GM21360 (cell line): Measurements from ENCODE around the gene NME4.
"Not testable (repeated sequence)": the region's sequence is repeated elsewhere in the genome, so short reads cannot be mapped to it uniquely, and the experiment has no call there.

ENCODE experiments used
- ATAC-seq: cut with Tn5 transposase; IDR thresholded peaks from one replicate; pipeline ENCODE4 v1.9.1; 2021; ENCODE audit warnings: mild to moderate bottlenecking, moderate library complexity; ENCODE audit not compliant: unreplicated experiment

Gene NME4

GRCh38 chr16:397135-397661 lies at the start of gene NME4:
Gene NME4, plus strand, starts transcription at chr16:397199. Its CDS starts 24 bp downstream, at chr16:397223.
- no peak for ATAC-seq

GRCh38 chr16:347203-347602 lies 49.8 kb upstream of the NME4 start:
- ATAC-seq = no peak

GRCh38 chr16:348495-348894 lies 48.5 kb upstream of the NME4 start:
- not testable (repeated sequence) for ATAC-seq

- no peak for ATAC-seq
Measured at GRCh38 chr16:349211-349610, 47.8 kb upstream of the NME4 start.

GRCh38 chr16:350203-350602 lies 46.8 kb upstream of the NME4 start:
- no peak for ATAC-seq

DNA sequence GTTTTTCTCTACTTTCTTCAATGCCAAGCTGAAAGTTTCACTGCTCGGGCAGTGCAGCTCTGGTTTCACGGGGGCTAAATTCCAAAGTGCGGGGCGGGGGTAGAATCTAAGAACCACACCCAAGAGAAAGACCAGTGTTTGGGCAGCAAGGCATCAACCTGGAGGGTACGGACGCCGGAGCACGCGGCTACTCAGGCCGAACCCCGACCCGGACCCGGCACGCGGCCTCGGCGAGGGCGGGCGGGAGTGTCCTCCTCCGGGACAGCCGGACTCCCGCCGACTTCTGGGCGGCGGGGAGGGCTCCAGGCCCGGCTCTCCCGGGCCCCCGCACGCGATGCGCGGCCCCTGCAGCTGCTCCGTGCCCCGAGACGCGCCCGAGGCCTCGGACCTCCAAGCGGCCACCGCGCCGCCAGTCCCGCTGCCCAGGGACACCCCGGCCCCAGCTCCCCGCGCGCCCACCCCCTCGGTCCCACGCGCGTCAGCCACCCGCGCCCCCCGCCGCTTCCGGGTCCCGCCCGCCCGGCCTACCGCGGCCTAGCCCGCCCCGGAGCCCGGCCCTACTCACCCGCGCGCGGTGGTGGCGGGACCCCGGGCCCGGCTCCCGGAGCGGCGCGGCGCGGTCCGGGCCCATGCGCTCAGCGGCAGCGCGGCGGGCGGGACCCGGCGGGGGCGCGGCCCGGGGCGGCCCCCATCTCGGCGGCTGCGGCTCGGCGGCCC lies 45.0 kb upstream of the NME4 start:
- ATAC-seq = peak; percentile 35

DNA sequence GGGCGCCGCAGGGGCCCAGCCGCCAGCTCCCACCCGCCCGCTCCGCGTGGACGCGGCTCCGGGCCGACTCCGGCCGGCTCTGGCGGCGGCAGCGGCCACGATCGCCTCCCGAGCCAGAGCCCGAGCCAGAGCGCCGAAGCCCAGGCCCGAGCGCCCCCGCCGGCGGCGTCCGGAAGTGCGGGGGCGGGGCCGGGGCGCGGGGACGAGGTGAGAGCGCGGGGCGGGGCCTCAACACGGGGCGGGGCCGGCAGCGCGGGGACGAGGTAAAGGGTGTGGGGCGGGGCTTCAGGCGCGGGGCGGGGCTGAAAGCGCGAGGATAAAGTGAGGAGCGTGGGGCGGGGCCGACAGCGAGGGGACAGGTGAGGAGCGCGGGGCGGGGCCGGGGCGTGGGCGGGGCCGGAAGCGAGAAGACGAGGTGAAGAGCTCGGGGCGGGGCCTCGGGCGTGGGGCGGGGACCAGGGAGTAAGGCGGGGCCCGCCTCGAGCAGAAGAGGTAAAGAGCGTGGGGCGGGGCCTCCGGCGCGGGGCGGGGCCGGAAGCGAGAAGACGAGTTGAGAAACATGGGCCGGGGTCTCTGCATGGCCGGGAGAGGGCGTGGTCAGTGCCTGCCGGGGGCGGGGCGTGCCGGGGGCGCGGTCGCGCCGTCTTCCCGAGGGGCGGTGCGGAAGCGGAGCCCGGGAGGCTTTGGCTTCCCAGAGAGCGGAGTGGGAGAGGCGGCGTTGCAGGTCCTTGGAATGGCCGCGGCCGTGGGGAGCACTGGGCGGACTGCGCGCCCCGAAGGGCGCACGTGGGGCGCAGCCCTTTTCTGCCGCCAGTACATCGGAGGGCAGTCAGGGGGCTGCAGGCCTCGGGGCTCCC lies 44.2 kb upstream of the NME4 start, which contains the start of gene AXIN1:
TSS of gene AXIN1 (minus strand) at position 177 of the 857 bp plus-strand sequence. CDS start 5,698 bp downstream, outside the sequence.
- ATAC-seq = peak; percentile 69

DNA sequence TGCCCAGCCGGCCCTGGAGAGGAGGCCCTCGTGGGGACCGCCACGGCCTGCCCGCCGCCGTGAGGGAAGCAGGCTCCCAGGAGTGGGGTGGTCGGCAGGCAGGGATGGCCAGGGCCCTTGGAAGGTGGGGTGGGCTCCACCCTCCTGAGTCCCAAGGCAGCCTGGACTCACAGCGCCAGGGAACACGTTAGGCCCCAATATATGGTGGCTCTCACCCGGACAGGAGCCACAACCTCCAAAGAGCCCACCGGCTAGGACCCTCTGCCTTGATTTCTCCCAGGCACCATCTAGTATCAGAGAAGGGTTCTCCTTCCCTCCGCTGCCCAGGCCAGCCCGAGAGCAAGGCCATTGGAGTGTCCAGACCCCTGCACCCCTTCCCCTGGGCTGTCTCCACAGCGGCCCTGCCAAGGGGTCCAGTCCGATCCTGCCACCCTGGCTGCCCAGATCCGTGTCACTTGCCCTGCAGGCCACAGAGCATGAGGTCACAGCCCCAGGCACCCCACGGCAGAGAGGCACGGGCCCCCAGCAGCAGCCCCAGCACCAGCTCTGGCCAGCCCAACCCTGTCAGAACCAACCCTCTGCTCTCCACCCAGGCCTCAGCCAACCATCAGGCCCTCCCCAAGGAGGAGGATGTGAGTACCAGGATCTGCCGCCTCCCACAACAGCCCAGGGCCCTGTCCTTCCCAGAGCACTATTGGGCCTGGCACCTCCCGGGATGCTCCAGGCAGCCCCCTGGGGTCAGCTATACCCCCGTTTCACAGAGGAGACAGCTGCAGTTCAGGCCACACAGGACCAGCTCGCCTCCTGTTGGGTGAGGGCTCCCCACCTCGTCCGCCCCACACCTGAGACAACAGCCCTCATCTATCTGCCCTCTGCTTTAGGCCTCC lies 43.4 kb upstream of the NME4 start:
- ATAC-seq = no peak

DNA sequence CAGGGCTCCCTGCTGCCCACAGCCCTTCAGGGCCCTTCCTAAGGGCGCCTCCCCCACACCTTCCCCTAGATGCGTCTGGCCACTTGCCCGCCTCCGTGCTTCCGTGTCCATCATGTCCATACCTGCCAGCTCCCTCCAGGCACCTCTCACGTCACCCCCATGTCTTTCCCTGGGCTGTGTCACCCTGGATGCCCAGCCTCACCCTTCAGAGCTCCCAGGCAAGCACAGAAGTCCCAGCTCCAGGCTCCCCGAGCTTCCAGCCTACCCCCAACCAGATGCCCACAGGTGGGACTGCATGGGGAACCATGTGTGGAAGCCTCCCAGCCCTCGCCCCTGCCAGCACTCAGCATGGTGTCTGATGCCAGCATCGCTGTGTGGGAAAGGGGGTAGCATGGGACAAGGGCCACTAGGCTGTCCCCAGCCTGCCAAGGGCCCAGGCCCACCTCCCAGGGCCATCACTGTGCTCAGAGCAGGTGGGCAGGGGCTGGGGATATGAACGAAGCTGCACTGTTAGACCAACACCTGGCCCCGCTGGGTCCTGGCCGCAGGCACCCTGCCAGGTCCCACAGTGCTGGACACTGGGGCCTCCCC lies 42.6 kb upstream of the NME4 start:
- ATAC-seq = no peak

GRCh38 chr16:354971-355461 lies 42.0 kb upstream of the NME4 start:
- ATAC-seq = no peak

DNA sequence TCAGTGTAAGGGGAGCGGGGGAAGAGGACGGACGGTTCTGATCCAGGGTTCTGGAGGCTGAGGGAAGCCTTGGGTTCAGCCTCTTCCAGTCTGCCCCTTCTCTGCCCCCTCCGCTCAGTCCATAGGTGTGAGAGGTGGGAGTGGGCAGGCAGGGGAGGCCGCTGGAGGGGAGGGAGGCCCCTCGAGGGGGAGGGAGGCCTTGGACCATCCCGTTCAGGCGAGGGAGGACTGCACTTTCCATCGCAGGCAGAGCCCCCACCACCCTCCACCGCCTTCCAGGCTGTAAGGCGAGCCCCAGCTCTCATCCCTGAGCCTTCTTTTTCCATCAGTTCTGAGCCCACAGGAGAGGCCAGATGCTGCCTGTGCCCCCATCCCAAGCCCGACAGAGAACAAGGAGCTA lies 40.3 kb upstream of the NME4 start:
- ATAC-seq = no peak

DNA sequence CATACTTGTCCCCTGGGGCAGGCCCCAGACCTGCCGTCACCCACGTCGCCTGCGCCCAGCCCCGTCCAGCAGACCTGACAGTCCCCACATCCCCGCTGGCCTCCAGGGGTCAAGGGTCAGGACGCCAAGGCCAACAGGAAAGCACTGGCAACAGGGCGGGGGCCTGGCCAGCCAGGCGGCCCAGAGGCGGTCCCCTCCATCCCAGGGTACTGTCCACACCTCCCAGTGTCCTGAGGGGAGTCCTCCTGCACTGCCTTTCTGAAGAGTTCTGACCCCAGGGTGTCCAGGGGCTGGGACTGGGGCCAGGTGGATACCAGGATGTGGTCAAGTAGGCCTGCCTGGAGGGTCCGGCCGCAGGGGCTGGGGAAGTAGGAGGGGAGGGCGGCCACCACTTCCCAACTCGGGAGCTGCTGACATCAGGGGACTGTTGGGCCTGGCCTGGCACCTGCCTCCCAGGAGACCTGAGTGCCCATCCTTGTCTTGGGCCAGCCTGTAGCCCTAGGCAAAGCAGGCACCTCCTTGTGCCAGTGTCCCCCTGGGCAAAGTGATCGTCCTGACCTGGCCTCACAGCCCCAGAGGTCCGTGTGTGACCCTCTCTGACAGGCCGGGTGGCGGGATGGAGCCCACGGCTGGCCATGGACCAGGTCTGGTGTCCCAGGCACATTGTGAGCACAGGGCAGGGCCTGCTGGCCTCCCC lies 37.8 kb upstream of the NME4 start:
- no peak for ATAC-seq

- no peak for ATAC-seq
Measured at GRCh38 chr16:359871-360697, 36.9 kb upstream of the NME4 start.

- no peak for ATAC-seq
Measured at GRCh38 chr16:360698-361336, 36.2 kb upstream of the NME4 start.

GRCh38 chr16:361341-361871 lies 35.6 kb upstream of the NME4 start:
- ATAC-seq = no peak

DNA sequence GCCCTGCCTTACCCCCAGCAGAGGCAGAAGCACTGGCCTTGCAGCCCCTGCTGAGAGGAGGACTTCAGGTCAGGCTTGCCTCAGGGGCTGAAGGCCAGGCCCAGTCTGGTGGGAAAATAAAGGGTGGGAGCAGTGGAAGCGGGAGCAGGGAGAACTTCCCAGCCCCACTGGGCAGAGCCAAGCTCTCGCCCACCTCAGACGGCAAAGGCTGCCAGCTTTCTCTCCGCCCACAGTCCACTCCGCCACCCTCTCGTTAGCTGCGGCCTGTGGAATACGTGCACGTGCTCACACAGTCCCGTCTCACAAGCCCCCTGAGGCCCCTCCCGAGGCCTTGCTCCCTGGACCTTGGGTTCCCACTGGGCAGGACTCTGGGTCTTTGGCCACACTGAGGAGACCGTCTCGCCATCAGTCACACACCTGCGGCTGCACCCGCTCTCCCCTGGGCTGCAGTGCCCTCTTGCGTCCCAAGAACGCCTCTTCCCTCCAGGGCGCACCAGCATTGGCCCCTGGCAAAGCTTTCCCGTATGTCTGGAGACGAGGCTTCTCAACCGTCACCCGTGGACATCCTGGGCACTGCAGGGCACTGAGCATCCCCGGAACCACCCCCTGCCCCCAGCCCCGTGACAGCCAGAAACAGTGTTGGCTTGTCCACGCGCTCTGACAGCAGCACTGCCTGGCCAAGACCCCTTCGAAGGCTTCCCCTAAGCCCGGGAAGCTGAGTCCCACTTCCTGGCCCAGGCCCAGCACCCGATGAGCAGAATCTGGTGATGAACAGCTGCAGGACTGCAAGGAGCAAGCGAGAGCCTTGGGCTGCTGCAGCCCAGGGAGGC lies 34.9 kb upstream of the NME4 start:
- ATAC-seq = no peak

DNA sequence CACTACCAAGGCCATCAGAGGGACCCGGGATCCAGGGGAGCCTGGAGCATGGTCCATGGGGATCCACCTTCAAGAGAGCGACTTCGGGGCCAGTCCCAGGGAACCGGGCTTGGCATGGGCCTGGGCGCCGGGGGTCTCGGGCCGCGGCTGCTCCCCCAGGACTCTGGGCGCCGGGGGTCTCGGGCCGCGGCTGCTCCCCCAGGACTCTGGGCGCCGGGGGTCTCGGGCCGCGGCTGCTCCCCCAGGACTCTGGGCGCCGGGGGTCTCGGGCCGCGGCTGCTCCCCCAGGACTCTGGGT lies 34.3 kb upstream of the NME4 start:
- ATAC-seq = not testable (repeated sequence)
